ENCODE data around the gene LAMA5. TPM values are rescaled to one million over a fixed set of nuclear protein-coding genes. Genes with fewer than 3 reads are reported as not detected.
A peak's percentile ranks its signal among the peaks of the same experiment; 100 is the strongest.

The LAMA5 gene
- total and polyA plus RNA-seq, 2 experiments from 2014 or later: 201 to 298 TPM

- TF ChIP-seq ZNF462 (CRISPR knock-in tag; IDR thresholded peaks at IDR 0.05) (no peak), CREB1 (CRISPR knock-in tag; IDR thresholded peaks at IDR 0.05; ENCODE audit: low read depth) (no peak)
- TF ChIP-seq, protein P1, sequence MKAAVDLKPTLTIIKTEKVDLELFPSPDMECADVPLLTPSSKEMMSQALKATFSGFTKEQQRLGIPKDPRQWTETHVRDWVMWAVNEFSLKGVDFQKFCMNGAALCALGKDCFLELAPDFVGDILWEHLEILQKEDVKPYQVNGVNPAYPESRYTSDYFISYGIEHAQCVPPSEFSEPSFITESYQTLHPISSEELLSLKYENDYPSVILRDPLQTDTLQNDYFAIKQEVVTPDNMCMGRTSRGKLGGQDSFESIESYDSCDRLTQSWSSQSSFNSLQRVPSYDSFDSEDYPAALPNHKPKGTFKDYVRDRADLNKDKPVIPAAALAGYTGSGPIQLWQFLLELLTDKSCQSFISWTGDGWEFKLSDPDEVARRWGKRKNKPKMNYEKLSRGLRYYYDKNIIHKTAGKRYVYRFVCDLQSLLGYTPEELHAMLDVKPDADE (IDR thresholded peaks at IDR 0.05): no peak
Observed at GRCh38 chr20:62303340-62304226, 63.5 kb downstream of the LAMA5 start (continued).

- H3K9me2 ChIP-seq (ENCODE audit: insufficient read depth): no peaks in the 10 kb centered on the region
- H3K27me3 ChIP-seq (ENCODE audit: insufficient read depth): no peaks in the 10 kb centered on the region
- Mint-ChIP-seq H3K27ac (no peak overlapping the region), H3K36me3 (ENCODE audit: low read depth) (peaks cover 45% of the 10 kb centered on the region), H3K27me3 (ENCODE audit: insufficient read depth, low read depth, poor library complexity) (peaks cover 25% of the 10 kb centered on the region), H3K4me1 (peaks cover 19% of the 10 kb centered on the region), H3K4me3 (peak overlapping the region; percentile 95; the same call in 2 of the 3 replicates), H3K9me3 (peaks cover 6% of the 10 kb centered on the region; the same call in 2 of the 3 replicates)
- H2AFZ ChIP-seq: no peak overlapping the region
- no peak overlapping the region for H3K27ac ChIP-seq (ENCODE audit: low read depth)
- no peak for ATAC-seq
- H3K4me3 ChIP-seq: peak overlapping the region; percentile 94
- peak overlapping the region; percentile 96 for H3K4me2 ChIP-seq
- peaks cover 11% of the 10 kb centered on the region; the same call in 1 of the 2 replicates for H3K36me3 ChIP-seq (ENCODE audit: insufficient read depth)
- peaks cover 16% of the 10 kb centered on the region for H4K20me1 ChIP-seq (replicated peaks; ENCODE audit: insufficient read depth)
- H3K79me2 ChIP-seq (replicated peaks; ENCODE audit: insufficient read depth): peaks cover 32% of the 10 kb centered on the region
- DNase-seq (ENCODE audit: low spot score): no peak
- H3F3A ChIP-seq (replicated peaks; ENCODE audit: low read depth): peaks cover 42% of the 10 kb centered on the region
- peaks cover 14% of the 10 kb centered on the region; the same call in 1 of the 2 replicates for H3K4me1 ChIP-seq (ENCODE audit: insufficient read depth)
- TF ChIP-seq, protein P2, sequence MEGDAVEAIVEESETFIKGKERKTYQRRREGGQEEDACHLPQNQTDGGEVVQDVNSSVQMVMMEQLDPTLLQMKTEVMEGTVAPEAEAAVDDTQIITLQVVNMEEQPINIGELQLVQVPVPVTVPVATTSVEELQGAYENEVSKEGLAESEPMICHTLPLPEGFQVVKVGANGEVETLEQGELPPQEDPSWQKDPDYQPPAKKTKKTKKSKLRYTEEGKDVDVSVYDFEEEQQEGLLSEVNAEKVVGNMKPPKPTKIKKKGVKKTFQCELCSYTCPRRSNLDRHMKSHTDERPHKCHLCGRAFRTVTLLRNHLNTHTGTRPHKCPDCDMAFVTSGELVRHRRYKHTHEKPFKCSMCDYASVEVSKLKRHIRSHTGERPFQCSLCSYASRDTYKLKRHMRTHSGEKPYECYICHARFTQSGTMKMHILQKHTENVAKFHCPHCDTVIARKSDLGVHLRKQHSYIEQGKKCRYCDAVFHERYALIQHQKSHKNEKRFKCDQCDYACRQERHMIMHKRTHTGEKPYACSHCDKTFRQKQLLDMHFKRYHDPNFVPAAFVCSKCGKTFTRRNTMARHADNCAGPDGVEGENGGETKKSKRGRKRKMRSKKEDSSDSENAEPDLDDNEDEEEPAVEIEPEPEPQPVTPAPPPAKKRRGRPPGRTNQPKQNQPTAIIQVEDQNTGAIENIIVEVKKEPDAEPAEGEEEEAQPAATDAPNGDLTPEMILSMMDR (conservative IDR thresholded peaks at IDR 0.05; ENCODE audit: low read depth in 2 of 2): no peak
- no peak for TF ChIP-seq NANOG (IDR thresholded peaks at IDR 0.05; ENCODE audit: borderline replicate concordance)
- no peak for TF ChIP-seq POLR2AphosphoS5 (IDR thresholded peaks at IDR 0.05; ENCODE audit: low read depth)
- no peak for TF ChIP-seq REST (IDR thresholded peaks at IDR 0.05; ENCODE audit: unreplicated experiment)
- TF ChIP-seq JUNB (IDR thresholded peaks at IDR 0.05; ENCODE audit: unreplicated experiment): no peak
- TF ChIP-seq, protein P1 (IDR thresholded peaks at IDR 0.05): no peak
Observed at GRCh38 chr20:62303062-62303339, 64.1 kb downstream of the LAMA5 start.

Measured in GM23338 (cell line).